NOMO-1 (cell line): ENCODE data around the gene TBXAS1.
"Not testable (repeated sequence)": the region's sequence is repeated elsewhere in the genome, so short reads cannot be mapped to it uniquely, and the experiment has no call there.

Source experiments
- DNase-seq, 2 experiments: peaks; one replicate each; lab custom pipeline; 2025; ENCODE audit not compliant: unreplicated experiment in 2 of 2; lab: John Stamatoyannopoulos, UW

The TBXAS1 gene

DNA sequence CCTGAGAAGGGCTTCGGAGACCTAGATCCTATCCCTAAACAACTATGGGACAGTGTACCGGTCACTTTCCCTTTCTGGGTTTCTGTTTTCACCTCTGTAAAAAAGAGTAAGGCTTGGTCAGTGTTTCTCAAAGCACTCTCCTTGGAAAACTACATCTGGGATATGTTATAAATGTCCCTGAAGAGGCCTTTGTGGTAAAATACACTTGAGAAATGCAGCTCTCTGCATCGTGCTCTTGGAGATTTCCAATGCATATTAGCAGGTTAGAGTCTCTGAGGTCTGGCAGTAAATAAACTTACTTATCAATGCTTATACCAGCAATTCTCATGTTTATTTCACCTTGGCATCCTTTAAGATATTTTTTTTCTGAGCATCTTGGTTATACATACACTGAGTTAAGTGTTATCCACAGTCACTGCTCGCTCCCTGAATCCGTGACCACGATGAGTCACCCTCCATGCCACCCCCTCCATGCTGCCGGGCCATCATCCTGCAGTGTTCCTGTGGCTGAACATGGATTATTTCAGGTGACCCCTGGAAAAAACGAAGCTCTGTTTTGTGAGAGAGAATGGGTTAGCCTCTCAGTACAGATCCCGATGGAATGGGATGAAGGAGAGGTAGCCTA lies 3.3 kb upstream of the TBXAS1 start:
- no peak for DNase-seq

DNA sequence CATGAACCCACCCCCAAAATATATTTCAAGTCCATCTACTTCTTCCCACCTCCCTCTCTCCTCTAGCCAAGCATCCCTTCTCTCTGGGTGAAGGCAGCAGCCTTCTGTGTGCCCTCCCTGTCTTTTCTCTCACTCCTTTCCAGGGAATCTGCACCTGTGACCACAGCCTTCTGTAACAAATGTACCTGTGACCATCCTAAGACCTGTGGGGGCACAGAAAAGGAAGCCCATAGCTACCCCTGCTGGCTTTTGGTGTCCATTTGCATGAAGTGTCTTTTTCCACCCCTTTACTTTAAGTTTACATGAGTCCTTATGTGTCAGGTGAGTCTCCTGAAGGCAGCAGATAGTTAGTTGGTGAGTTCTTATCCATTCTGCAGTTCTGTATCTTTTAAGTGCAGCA lies 2.0 kb upstream of the TBXAS1 start:
- no peak for DNase-seq

DNA sequence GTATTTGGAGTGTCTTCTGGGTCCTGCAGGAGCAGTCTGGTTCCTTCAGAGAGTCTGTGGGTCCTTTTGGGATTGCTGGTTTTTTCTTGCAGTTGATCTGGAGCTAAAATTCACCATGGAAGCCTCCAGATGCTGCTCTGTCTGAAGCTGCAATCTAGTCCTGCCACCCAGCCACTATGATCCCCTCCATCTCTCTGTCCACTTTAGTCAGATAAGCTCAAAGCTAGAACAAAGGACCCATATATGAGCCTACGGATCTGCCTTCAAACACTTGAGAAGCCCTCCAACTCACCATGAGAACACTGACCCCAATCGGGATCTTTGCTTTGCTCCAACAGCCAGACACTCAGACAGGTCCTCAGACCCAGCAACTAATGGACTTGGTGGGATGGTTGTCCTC lies 618 bp upstream of the TBXAS1 start:
- DNase-seq, result no peak

DNA sequence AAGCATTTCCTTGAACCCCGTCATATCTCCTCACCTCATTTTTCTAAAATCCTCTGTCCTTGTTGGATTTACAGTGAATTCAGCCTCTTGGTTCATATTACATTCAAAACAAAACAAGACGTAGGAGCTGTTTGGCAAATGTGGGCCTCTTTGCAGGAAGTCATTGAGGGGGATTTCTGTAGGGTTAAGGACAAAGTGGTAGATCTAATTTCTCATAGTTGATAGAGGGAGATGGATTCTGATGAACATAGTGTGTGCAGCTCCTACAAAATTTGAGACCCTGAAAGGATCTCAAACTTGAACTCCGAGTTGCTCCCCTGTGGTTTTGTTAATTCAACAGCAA lies 682 bp downstream of the TBXAS1 start:
- no peak for DNase-seq

DNA sequence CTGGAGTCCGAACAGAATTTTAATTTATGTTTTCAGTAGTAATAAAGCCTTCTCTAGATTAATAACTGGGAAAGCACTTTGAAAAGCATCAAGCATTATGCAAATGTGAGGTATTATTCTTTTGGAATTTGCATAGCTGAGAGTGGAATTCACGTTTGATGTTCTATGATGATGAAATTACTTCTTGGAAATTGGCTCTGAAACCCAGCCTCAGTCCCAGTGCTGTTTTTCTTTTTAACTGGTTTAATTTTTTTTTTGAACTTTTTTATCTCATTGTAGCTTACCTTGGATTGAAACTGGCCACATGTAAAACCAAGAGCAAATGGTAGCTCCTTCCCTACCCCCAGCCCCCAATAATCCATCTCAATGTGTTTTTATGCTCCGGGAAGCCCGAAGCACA lies 1.2 kb downstream of the TBXAS1 start:
- DNase-seq, result no peak

DNA sequence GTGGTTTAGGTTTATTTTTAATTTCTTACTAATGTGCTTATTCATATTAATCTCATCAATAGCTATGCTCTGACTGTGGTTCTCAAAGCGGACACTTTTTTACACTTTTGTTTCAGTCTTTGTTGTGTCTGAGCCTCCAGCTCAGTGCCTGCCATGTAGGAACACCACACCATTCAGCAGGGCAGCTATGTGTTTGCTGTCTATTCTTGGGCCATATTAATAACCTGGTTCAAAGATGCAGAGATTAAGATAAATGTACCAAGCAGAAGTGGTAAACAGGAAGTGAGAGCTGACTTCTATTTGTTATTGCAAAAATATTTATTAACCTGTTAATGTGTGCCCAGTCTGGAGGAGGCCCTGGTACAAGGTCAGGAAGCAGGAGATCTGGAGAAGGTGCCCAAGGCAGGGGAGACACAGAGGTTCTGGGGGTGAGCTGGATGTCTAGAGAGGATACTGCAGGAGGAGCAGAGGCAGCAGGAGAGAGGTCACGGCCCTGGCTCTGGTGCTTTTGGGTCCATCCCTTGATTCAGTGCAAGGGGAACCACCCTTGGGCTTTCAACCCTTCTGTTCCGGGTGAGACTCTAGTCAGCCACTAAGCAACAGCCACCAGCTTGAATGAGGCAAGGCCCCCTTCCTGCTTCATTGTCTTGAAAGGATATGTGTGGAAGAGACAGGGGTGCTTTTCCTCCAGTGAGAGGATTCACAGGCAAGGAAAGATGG lies 1.9 kb downstream of the TBXAS1 start:
- no peak for DNase-seq

DNA sequence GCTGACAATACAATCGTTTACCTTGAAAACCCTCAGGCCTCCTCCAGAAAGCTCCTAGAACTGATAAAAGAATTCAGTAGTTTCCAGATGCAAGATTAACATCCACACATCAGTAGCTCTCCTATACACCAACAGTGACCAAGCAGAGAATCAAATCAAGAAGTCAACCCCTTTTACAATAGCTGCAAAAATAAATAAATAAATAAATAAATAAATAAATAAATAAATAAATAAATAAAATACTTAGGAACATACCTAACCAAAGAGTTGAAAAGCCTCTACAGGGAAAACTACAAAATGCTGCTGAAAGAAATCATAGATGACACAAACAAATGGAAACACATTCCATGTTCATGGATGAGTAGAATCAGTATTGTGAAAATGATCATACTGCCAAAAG lies 6.8 kb downstream of the TBXAS1 start:
- not testable (repeated sequence) for DNase-seq

DNA sequence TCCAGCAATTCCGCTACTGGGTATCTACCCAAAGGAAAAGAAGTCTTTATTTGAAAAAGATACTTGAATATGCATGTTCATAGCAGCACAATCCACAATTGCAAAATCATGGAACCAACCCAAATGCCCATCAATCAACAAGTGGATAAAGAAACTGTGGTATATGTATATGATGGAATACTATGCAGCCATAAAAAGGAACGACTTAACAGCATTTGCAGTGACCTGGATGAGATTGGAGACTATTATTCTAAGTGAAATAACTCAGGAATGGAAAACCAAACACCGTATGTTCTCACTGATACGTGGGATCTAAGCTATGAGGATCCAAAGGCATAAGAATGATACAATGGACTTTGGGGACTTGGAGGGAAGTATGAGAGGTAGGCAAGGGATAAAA lies 8.2 kb downstream of the TBXAS1 start:
- DNase-seq, result not testable (repeated sequence)

DNA sequence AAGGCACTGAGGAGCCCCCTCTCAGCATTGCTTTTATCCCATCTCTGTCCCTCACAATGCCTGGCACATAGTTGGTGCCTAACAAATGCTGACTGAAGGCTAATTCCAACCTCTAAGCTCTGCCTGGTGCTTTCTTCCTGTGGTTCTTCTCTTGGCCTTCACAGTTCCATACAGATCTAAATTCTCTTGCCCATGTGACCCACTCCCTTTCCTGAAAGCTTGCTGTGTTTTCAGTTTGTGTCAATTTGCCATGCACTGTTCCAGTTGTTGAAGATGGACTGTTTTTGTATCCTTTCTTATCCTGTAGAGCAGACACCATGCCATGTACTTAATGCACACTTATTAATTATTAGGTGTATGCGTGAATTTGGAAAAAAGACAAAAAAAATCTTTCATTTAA lies 9.2 kb downstream of the TBXAS1 start:
- no peak for DNase-seq

DNA sequence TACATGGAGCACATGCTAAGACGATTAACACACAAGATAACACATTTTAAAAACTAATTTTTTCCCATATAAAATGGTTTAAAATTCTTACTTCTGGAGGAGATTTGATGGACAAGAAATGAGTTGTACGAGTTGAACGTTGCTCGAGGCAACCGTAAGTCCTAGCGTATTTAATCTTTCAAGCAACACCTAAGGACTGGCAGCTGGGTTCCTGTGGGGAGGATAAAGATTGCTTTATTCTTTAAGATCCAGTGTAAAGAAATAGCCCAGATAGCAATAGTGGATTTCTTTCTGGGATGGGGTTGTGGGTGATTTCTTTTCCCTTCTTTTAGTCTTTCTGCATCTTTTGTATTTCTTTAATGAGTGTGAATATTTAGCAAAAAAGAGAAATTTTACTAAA lies 9.8 kb downstream of the TBXAS1 start:
- DNase-seq, result no peak

DNA sequence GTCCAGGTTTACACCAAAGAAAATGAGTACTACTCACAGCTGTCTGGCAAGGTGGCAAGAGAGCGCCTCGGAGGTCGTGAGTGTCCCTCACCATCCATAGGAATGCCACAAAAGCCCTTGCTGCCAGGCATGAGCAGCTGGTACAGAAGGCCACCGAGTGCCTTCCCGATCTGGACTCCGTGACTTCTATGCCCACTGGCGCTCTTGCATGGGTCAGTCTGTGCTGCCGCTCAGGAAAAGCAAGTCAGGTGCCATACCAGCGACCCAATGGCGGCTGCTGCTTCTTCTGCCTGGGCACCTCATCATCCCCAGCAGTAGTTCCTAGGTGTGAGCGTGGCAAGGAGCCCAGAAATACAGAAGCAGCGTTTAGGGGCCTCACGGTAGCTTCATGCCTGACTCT lies 11.7 kb downstream of the TBXAS1 start:
- DNase-seq, result no peak

DNA sequence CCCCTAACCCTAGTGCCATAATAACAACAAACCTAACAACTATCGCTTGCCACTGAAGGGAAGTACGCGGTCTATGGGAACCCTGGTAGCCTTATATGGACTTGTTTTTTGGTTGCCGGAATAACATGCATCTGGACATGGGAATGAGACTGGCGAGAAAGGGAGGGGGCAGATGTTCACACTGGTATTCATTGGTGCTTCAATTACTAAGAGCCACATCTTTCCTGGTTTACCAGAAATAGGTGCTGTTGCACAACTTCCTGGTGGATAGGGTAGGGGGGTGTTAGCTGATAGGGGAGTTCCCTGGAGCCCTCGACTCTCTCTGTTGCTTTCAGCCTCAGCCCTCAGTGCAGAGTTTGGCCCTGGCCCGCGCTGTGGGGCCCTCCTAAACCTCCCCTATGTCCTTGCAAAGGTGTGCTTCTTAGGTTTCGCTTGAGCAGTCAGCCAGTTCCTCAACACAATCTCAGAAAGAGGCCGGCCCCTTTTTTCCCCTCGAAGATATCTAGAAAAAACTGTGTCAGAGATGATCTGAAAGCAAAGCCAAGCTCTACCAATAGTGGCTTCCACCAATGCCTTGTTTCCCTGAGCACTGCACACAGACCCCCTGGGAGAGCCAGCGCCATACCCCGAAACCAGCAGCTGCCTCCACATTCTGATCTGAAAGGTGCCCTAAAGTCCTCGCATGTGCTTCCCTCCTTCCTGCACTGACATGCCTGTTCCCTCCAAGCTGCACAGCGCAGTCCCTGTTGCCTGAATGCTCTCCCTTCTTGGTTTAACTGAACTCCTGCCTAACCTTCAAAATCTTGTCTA lies 13.5 kb downstream of the TBXAS1 start:
- no peak for DNase-seq

DNA sequence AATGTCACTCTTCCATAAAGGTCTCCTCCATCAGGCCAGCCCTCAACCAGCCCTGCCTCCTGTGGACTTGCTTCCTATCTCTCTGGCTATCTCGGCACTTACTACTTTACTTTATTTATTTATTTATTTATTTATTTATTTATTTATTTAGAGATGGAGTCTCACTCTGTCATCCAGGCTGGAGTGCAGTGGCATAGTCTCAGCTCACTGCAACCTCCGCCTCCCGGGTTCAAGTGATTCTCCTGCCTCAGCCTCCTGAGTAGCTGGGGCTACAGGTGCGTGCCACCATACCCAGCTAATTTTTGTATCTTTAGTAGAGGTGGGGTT lies 14.1 kb downstream of the TBXAS1 start:
- not testable (repeated sequence) for DNase-seq

DNA sequence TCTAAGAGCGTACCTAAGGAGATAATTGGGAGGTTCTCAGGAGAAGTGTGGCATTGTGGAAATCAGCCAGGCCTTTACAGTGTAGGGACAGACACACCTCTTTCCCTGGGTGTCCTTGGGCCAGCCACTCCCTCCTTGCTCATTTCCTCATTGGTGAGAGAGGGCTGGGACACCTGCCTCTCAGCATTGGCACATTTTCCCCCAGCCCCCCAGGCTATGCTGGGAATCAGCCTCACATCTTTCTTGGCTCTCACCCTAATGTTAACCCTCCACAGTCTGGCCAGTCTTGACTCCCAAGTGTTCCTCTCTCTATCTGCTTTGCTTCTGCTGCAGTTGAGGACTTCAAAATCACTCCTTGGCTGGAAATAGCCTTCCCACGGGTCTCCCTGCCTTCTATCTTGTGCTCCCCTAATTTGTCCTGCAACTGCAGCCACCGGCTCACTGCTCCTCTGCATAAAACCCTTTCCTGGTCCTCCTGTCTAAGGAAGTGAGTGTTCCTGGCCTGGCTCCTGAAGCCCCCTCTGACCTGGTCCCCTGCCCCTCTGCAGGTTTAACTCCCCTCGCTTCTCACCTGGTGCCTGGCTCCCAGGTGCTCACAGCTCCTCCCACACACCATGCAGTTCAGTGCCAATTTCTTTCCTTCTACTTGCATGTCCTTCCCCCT lies 15.8 kb downstream of the TBXAS1 start:
- no peak for DNase-seq

DNA sequence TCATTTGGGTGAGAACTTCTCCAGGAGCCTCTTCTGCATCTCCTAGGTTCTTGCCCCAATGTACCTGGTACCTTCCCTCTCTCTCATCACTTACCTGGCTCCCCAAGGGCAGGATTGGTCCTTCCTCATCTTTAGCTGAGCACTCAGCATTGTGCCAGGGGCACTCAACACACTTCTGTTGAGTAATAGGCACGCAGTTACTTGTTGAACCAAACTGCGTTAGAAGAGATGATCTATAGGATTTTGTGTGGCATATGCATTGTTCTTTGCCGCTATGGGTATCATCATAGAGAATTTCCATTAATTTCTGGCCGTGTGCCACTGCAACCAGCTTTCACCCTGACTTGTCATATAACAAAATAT lies 16.4 kb downstream of the TBXAS1 start:
- DNase-seq, result no peak

DNA sequence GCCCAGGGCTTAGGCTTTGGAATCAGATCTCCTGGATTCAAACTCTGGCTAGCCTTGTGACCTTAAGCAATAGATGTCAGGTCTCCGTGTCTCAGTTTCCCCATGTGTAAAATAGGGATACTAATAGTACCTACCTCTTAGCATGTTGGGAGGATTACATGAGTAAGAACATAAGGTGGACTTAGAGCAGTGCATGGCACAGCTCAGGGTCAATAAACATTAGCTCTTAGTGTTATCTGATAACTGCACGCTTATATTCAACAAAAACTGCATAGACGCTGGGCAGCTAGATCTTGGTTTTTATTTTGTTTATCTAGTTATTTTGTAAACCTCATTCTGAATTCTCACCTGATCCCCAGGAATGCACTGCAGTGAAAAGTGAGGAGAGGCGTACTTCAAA lies 17.2 kb downstream of the TBXAS1 start:
- no peak for DNase-seq

DNA sequence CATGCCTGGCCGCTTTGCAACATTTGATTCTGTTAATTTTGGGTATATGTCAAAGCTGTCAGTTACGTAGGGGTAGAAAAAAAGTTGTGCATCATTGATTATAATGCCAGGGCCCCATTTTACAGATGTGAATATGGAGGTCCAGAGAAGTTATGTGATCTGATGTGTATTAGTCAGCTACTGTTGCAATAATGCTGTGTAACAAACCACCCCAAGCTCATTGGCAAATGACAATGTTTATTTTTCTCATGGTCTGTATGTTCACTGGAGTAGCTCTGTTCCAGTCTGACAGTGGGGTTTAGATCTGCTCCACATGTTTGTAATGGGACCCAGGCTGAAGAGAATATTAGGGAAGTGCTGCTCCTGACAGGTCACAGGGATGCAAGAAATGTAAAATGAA lies 19.2 kb downstream of the TBXAS1 start:
- no peak for DNase-seq

DNA sequence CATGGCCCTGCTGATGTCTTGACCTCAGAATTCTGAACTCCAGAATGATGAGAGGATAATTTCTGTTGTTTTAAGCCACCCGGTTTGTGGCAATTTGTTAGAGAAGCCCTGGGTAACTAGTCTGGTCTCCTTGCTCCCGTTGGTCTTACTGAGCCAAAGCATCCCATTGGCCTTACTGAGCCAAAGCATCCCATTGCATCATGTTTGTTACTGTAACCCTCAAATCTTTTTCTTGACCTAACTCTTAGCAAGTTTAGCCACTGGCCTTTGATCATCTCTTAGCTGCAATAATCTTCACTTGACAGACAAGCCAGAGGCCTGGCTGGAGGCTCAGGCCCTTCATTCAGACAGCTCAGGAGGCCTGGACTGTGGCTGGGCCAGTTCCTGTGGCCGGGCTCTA lies 21.8 kb downstream of the TBXAS1 start:
- DNase-seq, result no peak

DNA sequence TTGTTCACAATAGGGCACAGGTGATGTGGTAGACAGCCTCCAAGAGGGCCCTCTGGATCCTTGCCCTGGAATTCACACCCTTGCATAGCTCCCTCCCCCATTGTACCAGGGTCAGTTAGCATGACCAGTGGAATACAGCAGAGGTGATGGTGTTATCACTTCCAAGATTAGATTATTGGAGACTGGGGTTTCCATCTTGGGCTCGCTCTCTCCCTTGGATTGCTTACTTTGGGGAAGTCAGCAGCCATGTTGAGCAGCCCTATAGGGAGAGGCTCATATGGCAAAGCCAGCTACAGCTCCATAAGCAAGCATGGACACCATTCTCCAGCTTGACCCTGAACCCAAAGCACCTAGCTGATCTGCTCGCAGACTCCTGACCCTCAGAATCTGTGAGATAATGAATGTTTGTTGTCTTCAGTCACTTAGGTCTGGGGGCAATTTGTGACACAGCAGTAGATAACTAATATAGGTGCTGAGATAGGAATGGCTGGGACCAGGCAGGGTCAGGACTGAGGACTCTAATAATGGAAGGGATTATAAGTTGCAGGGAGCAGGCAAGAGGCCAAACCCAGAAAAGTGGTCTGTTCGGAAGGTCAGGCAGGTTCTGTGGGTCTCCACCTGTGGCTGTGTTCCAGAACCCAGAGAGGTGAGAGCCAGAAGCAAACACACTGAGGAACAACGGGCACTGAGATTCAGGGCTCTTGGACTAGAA lies 22.9 kb downstream of the TBXAS1 start:
- DNase-seq, result no peak

DNA sequence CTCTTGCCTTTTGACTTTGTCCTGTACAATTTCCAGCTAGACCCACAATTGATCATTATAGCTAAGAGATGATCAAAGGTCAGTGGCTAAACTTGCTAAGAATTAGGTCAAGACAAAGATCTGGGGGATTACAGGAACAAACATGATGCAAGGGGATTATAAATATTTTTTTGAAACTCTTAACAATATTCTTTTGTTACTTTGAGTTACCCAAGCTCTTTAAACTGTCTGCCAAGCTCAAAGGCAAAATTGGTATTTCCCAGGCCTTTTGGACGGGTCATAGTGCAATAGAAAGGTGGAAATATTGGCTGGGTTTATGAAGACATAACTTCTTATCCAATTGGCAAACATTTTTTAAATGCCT lies 23.4 kb downstream of the TBXAS1 start:
- no peak for DNase-seq

DNA sequence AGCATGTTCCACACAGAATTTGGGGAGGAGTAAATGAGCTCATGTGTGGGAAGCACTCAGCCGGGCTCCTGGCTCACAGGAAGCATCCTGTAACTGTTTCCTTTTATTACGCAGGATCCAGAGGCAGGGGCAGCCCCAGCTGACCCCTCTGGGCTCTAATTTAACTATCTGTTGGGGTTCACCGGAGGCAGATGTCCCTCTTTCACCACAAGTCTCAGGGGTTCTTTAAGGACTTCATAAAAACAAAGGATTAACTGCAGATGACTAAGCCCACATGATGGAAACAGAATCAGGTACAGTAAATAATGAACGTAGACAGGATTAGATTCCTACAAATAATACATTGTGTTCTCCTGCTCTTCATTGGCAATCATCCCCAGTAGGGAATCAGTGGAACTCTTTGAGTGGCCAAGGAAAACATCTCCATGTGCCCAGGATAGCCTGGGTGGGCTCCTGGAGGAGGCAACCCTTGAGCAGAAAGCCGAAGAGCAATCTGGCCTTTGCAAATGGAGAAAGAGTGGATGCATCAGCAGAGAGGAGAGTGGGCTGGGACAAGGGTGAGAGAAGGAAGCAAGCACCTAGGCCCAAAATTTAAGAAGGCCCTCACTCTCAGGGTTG lies 24.6 kb downstream of the TBXAS1 start:
- no peak for DNase-seq
